Measurements from ENCODE around the gene OPHN1.

GRCh38 chrX:68203646-68204045 is 229.6 kb downstream of the OPHN1 start:
- TF ChIP-seq CTCF (CRISPR knock-in tag; IDR thresholded peaks at IDR 0.05): no peak
- no peak for TF ChIP-seq ATM (IDR thresholded peaks at IDR 0.05; ENCODE audit: borderline replicate concordance)
- TF ChIP-seq SRF (IDR thresholded peaks at IDR 0.05; ENCODE audit: low read depth, low read length): no peak
- no peak for TF ChIP-seq POLR2A (IDR thresholded peaks at IDR 0.05; ENCODE audit: insufficient read depth in 1 of 2, low read depth in 2 of 2, low read length in 2 of 2)
- TF ChIP-seq CHD4 (IDR thresholded peaks at IDR 0.05; ENCODE audit: borderline replicate concordance, low read length): no peak
- no peak for TF ChIP-seq ZBTB43 (CRISPR knock-in tag; conservative IDR thresholded peaks at IDR 0.05)
- TF ChIP-seq, protein P1, sequence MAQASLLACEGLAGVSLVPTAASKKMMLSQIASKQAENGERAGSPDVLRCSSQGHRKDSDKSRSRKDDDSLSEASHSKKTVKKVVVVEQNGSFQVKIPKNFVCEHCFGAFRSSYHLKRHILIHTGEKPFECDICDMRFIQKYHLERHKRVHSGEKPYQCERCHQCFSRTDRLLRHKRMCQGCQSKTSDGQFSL (CRISPR knock-in tag; IDR thresholded peaks at IDR 0.05): no peak
- TF ChIP-seq EZH2 (conservative IDR thresholded peaks at IDR 0.05; ENCODE audit: low read depth, low read length): no peak
- TF ChIP-seq CREB1 (IDR thresholded peaks at IDR 0.05): no peak
- no peak for TF ChIP-seq CREB1 (CRISPR knock-in tag; IDR thresholded peaks at IDR 0.05)
- TF ChIP-seq KAT8 (CRISPR knock-in tag; IDR thresholded peaks at IDR 0.05): no peak
- TF ChIP-seq REL (CRISPR knock-in tag; conservative IDR thresholded peaks at IDR 0.05): no peak

All from HepG2 (cell line).